ENCODE data around the gene CLEC3B.

CLEC3B gene

GRCh38 chr3:45059132-45059531, 33.0 kb downstream of the CLEC3B start:
- TF ChIP-seq CTCF (IDR thresholded peaks at IDR 0.05; ENCODE audit: extremely low read depth, insufficient read depth, missing control alignments) = no peak
- no peak for DNase-seq (ENCODE audit: low spot score)
- in situ Hi-C loops (cut with MboI; ENCODE audit: low pct_unique_long_range_greater_than_20kb, low sequenced_read_pairs, unreplicated experiment) = no loop called here

- in situ Hi-C loops (cut with MboI; ENCODE audit: low pct_unique_long_range_greater_than_20kb, low sequenced_read_pairs, unreplicated experiment) = no loop called here
- DNase-seq (ENCODE audit: low spot score) = no peak
- no peak for TF ChIP-seq CTCF (IDR thresholded peaks at IDR 0.05; ENCODE audit: extremely low read depth, insufficient read depth, missing control alignments)
Observed at GRCh38 chr3:45060165-45060892, 34.2 kb downstream of the CLEC3B start.

GRCh38 chr3:45062697-45063070, 36.6 kb downstream of the CLEC3B start:
- no peak for DNase-seq (ENCODE audit: low spot score)
- in situ Hi-C loops (cut with MboI; ENCODE audit: low pct_unique_long_range_greater_than_20kb, low sequenced_read_pairs, unreplicated experiment) = no loop called here
- TF ChIP-seq CTCF (IDR thresholded peaks at IDR 0.05; ENCODE audit: extremely low read depth, insufficient read depth, missing control alignments) = no peak

- no peak for TF ChIP-seq CTCF (IDR thresholded peaks at IDR 0.05; ENCODE audit: extremely low read depth, insufficient read depth, missing control alignments)
- in situ Hi-C loops (cut with MboI; ENCODE audit: low pct_unique_long_range_greater_than_20kb, low sequenced_read_pairs, unreplicated experiment) = no loop called here
- DNase-seq (ENCODE audit: low spot score) = no peak
Observed at GRCh38 chr3:45064512-45065372, 38.6 kb downstream of the CLEC3B start.

- no peak for TF ChIP-seq CTCF (IDR thresholded peaks at IDR 0.05; ENCODE audit: extremely low read depth, insufficient read depth, missing control alignments)
- in situ Hi-C loops (cut with MboI; ENCODE audit: low pct_unique_long_range_greater_than_20kb, low sequenced_read_pairs, unreplicated experiment) = no loop called here
- no peak for DNase-seq (ENCODE audit: low spot score)
Observed at GRCh38 chr3:45065373-45065720, 39.2 kb downstream of the CLEC3B start.

- no peak for DNase-seq (ENCODE audit: low spot score)
- TF ChIP-seq CTCF (IDR thresholded peaks at IDR 0.05; ENCODE audit: extremely low read depth, insufficient read depth, missing control alignments) = no peak
- in situ Hi-C loops (cut with MboI; ENCODE audit: low pct_unique_long_range_greater_than_20kb, low sequenced_read_pairs, unreplicated experiment) = no loop called here
Observed at GRCh38 chr3:45066109-45066801, 40.2 kb downstream of the CLEC3B start.

All from GM13977 (cell line).